H1 (cell line): Measurements from ENCODE around the gene NFXL1. TPM values are rescaled to one million over a fixed set of nuclear protein-coding genes. Genes with fewer than 3 reads are reported as not detected.

ENCODE experiments used
- CTCF ChIA-PET: fragments of 300-600 bp; sonication (Branson Sonifier 250); formaldehyde crosslinking; loops from one replicate; lab custom pipeline; 2021; ENCODE audit not compliant: partially characterized antibody; lab: Charles Lee
- POLR2A ChIA-PET: fragments of 300-600 bp; sonication (Branson Sonifier 250); formaldehyde crosslinking; loops from one replicate; lab custom pipeline; 2021; ENCODE audit warnings: inconsistent platforms; ENCODE audit not compliant: partially characterized antibody; lab: Charles Lee
- DNase-seq, 2 experiments: peaks; one replicate each; pipeline versions ENCODE4 v3.0.0 to v3.0.0-alpha.2; 2010 to 2022; ENCODE audit warnings: low spot score in 2 of 2, low read depth in 1 of 2, mixed read lengths in 1 of 2
- FAIRE-seq: peaks from 2 replicates; lab custom pipeline; 2011; peaks lifted over from hg19 to GRCh38; lab: Jason Lieb, UNC
- H2AFZ ChIP-seq: 2 replicates; pipeline ENCODE4 v1.8.1; 2012; ENCODE audit warnings: low read length, inconsistent platforms
- H2AK5ac ChIP-seq: 2 replicates; pipeline ENCODE4 v1.6.1; 2013; ENCODE audit warnings: low read depth, low read length
- H2BK120ac ChIP-seq: replicated peaks from 2 replicates; pipeline ENCODE3; 2013; ENCODE audit warnings: low read depth, low read length, inconsistent platforms
- H2BK12ac ChIP-seq: 2 replicates; pipeline ENCODE4 v1.6.1; 2013; ENCODE audit warnings: low read depth, low read length
- H2BK15ac ChIP-seq: 2 replicates; pipeline ENCODE4 v1.6.1; 2013; ENCODE audit warnings: low read length
- H2BK20ac ChIP-seq: 2 replicates; pipeline ENCODE4 v1.6.1; 2013; ENCODE audit warnings: low read length
- H2BK5ac ChIP-seq: 2 replicates; pipeline ENCODE4 v1.6.1; 2013; ENCODE audit warnings: low read depth, low read length
- H3K14ac ChIP-seq: 2 replicates; pipeline ENCODE4 v1.6.1; 2013; ENCODE audit warnings: inconsistent platforms; ENCODE audit not compliant: insufficient read length
- H3K18ac ChIP-seq: 2 replicates; pipeline ENCODE4 v1.6.1; 2013; ENCODE audit warnings: low read length; ENCODE audit errors: extremely low read depth
- H3K23ac ChIP-seq: 2 replicates; pipeline ENCODE4 v1.6.1; 2013; ENCODE audit warnings: inconsistent platforms; ENCODE audit not compliant: insufficient read length
- H3K23me2 ChIP-seq: 2 replicates; pipeline ENCODE4 v1.6.1; 2013; ENCODE audit warnings: low read depth, low read length
- H3K27ac ChIP-seq: 2 replicates; pipeline ENCODE4 v1.6.1; 2011; ENCODE audit warnings: low read depth, low read length, inconsistent platforms
- H3K27me3 ChIP-seq, 4 experiments: replicated peaks in 1 of 4; 1 replicate in 1 of 4; 2 replicates in 3 of 4; pipeline versions ENCODE4 v1.6.1 to v1.8.1; 2011 to 2013; ENCODE audit warnings: low read length in 3 of 4, mild to moderate bottlenecking in 3 of 4, inconsistent platforms in 2 of 4, mixed read lengths in 2 of 4, moderate library complexity in 1 of 4; ENCODE audit not compliant: control insufficient read depth in 3 of 4, insufficient read depth in 3 of 4; ENCODE audit errors: extremely low read depth in 1 of 4
- H3K36me3 ChIP-seq, 4 experiments: 2 replicates each; pipeline versions ENCODE4 v1.6.1 to v1.8.1; 2011 to 2013; ENCODE audit warnings: mild to moderate bottlenecking in 4 of 4, low read length in 3 of 4, moderate library complexity in 2 of 4, control low read depth in 1 of 4, inconsistent platforms in 1 of 4; ENCODE audit not compliant: insufficient read depth in 4 of 4, control insufficient read depth in 2 of 4
- H3K4ac ChIP-seq: replicated peaks from 2 replicates; pipeline ENCODE3; 2013; ENCODE audit warnings: low read length, low read depth, mixed read lengths, inconsistent platforms; ENCODE audit not compliant: insufficient read length
- H3K4me1 ChIP-seq, 4 experiments: replicated peaks in 1 of 4; 1 replicate in 1 of 4; 2 replicates in 3 of 4; pipeline versions ENCODE4 v1.6.1 to v1.8.1; 2011 to 2013; ENCODE audit warnings: low read length in 3 of 4, inconsistent platforms in 2 of 4, mixed read lengths in 1 of 4; ENCODE audit not compliant: insufficient read depth in 4 of 4, control insufficient read depth in 3 of 4
- H3K4me2 ChIP-seq, 2 experiments: 2 replicates each; pipeline versions ENCODE4 v1.6.1 to v1.8.1; 2011 to 2013; ENCODE audit warnings: low read depth in 2 of 2, low read length in 2 of 2, control low read depth in 1 of 2, inconsistent platforms in 1 of 2, mild to moderate bottlenecking in 1 of 2; ENCODE audit not compliant: insufficient read depth in 1 of 2
- H3K4me3 ChIP-seq, 4 experiments: fragments of 200-600, 300-600 bp in 1 of 4; sonication (generic), shearing (Covaris generic), sonication (Bioruptor Twin) in 1 of 4; 2 replicates each; pipeline versions ENCODE4 v1.5.1 to v1.8.1; 2011 to 2016; ENCODE audit warnings: low read length in 4 of 4, low read depth in 3 of 4, control low read depth in 2 of 4, inconsistent platforms in 2 of 4, mild to moderate bottlenecking in 2 of 4, mixed read lengths in 1 of 4, moderate library complexity in 1 of 4; ENCODE audit not compliant: insufficient read depth in 2 of 4; ENCODE audit errors: extremely low read depth in 1 of 4
- H3K56ac ChIP-seq: replicated peaks from 2 replicates; pipeline ENCODE3; 2013; ENCODE audit warnings: low read depth, mild to moderate bottlenecking, mixed read lengths, low read length, inconsistent platforms; ENCODE audit not compliant: insufficient read length
- H3K79me1 ChIP-seq: 2 replicates; pipeline ENCODE4 v1.6.1; 2013; ENCODE audit warnings: low read depth, low read length, control low read depth
- H3K79me2 ChIP-seq, 2 experiments: 2 replicates each; pipeline versions ENCODE4 v1.6.1 to v1.8.1; 2012 to 2013; ENCODE audit warnings: low read length in 2 of 2, mild to moderate bottlenecking in 2 of 2, inconsistent platforms in 1 of 2; ENCODE audit not compliant: insufficient read depth in 2 of 2, control insufficient read depth in 1 of 2
- H3K9ac ChIP-seq, 4 experiments: replicated peaks in 1 of 4; 1 replicate in 1 of 4; 2 replicates in 3 of 4; pipeline versions ENCODE4 v1.6.1 to v1.8.1; 2011 to 2013; ENCODE audit warnings: low read depth in 3 of 4, low read length in 3 of 4, control low read depth in 2 of 4, mild to moderate bottlenecking in 2 of 4, moderate library complexity in 2 of 4, inconsistent platforms in 1 of 4; ENCODE audit errors: extremely low read depth in 1 of 4
- H3K9me3 ChIP-seq, 2 experiments: 2 replicates each; pipeline versions ENCODE4 v1.6.1 to v1.8.1; 2012 to 2013; ENCODE audit warnings: mild to moderate bottlenecking in 2 of 2, moderate library complexity in 2 of 2, control low read depth in 1 of 2, inconsistent platforms in 1 of 2, low read depth in 1 of 2, low read length in 1 of 2, mixed read lengths in 1 of 2; ENCODE audit not compliant: insufficient read depth in 2 of 2
- H4K20me1 ChIP-seq, 2 experiments: replicated peaks in 1 of 2; 2 replicates each; pipeline versions ENCODE3 to v1.8.1; 2011 to 2013; ENCODE audit warnings: inconsistent platforms in 2 of 2, low read length in 2 of 2, mild to moderate bottlenecking in 1 of 2; ENCODE audit not compliant: insufficient read depth in 2 of 2, control insufficient read depth in 1 of 2
- H4K5ac ChIP-seq: 2 replicates; pipeline ENCODE4 v1.6.1; 2013; ENCODE audit warnings: low read length, low read depth, mixed read lengths, inconsistent platforms; ENCODE audit not compliant: insufficient read length
- H4K8ac ChIP-seq: 2 replicates; pipeline ENCODE4 v1.8.0; 2013; ENCODE audit warnings: mild to moderate bottlenecking, moderate library complexity, low read length, inconsistent platforms; ENCODE audit not compliant: insufficient read depth; ENCODE audit errors: extremely low read depth
- H4K91ac ChIP-seq: replicated peaks from 2 replicates; pipeline ENCODE3; 2013; ENCODE audit warnings: low read length, mixed read lengths, inconsistent platforms; ENCODE audit not compliant: insufficient read length
- NANOG ChIP-seq: IDR thresholded peaks from 2 replicates; pipeline ENCODE4 v1.6.1; 2011; ENCODE audit warnings: low read length, low read depth, mild to moderate bottlenecking, inconsistent platforms; ENCODE audit not compliant: insufficient read depth, poor library complexity, severe bottlenecking
- SP4 ChIP-seq: IDR thresholded peaks from 2 replicates; pipeline ENCODE4 v1.6.1; 2012; ENCODE audit warnings: low read length, inconsistent platforms
- WGBS, 2 experiments: shearing (Covaris generic) in 1 of 2; methylation state at CpG; one replicate each; pipeline versions ENCODE4 v1.1.6 to v1.1.7; 2013 to 2015; ENCODE audit warnings: low lambda C conversion rate in 2 of 2, mixed read lengths in 2 of 2, inconsistent platforms in 1 of 2, low coverage in 1 of 2, missing lambda C conversion rate in 1 of 2; ENCODE audit not compliant: insufficient replicate concordance in 2 of 2, insufficient coverage in 1 of 2, insufficient read length in 1 of 2; ENCODE audit errors: extremely low coverage in 1 of 2, missing lambda C conversion rate in 1 of 2; 5-methylcytosine and 5-hydroxymethylcytosine counted together
- polyA plus RNA-seq, 7 experiments: library from polyadenylated mRNA; depleted of rRNA in 3 of 7; stranded (reverse) in 5 of 7; unstranded in 2 of 7; fragments of >200 nt in 5 of 7; fragments of 200-250 nt in 2 of 7; gene quantifications; 1 replicate in 5 of 7; 2 replicates in 1 of 7; 4 replicates in 1 of 7; pipeline versions ENCODE4 v1.2.1 to v1.2.3, GENCODE V29; 2011 to 2013; ENCODE audit warnings: missing spikeins in 2 of 7, mixed read lengths in 2 of 7
- total RNA-seq: library from RNA; stranded (reverse); fragmentation: NEBNext Ultra II Directional; extraction: Animal tissue kit (Norgen Biotek cat#: 25700); gene quantifications from 2 replicates; pipeline ENCODE4 v1.2.1, GENCODE V29; 2021
- TF ChIP-seq, protein P1 (sequence below): IDR thresholded peaks from 2 replicates; pipeline ENCODE4 v1.6.1; 2011; ENCODE audit warnings: low read depth, mild to moderate bottlenecking, low read length; ENCODE audit not compliant: insufficient read depth

The NFXL1 gene
- total and polyA plus RNA-seq, 2 of the 8 experiments (the other 6 are each of a cell fraction or from before 2014, with no cell fraction given): 10.0 to 29.5 TPM

DNA sequence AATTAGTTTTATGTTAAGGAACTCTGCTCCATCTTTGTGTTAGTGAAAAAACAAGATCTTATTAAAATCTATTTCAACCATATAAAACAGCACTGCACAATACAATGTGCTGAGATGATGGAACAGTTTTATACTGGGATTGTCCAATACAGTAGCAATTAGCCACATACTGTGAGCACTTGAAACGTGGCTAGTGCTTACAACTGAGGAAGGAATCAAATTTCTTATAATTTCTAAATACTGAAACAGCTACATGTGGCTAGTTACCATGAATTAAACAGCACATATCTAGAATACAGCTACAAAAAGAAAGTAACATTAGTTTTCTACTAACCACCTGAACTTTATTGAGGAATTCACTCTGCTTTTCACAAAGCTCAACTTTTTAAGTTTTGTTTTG, 14.7 kb downstream of the NFXL1 start:
- FAIRE-seq (no peak), DNase-seq (no peak)
- Histone ChIP-seq H3K79me1 (no peaks in the 10 kb centered on the region), H2BK120ac (no peak overlapping the region), H3K27me3 (no peaks in the 10 kb centered on the region), H3K14ac (no peak overlapping the region), H3K4ac (no peak overlapping the region), H3K23me2 (no peaks in the 10 kb centered on the region), H4K20me1 (peaks cover 0 to 5% of the 10 kb centered on the region in 2 experiments), H2AK5ac (no peak overlapping the region), H3K9ac (no peak overlapping the region), H3K4me1 (no peaks in the 10 kb centered on the region), H3K27ac (no peak overlapping the region), H2BK12ac (no peak overlapping the region), H3K4me3 (no peak overlapping the region), H3K56ac (no peak overlapping the region), H4K8ac (no peak overlapping the region), H3K4me2 (no peak overlapping the region), H3K23ac (no peak overlapping the region), H3K9me3 (no peaks in the 10 kb centered on the region), H3K18ac (no peak overlapping the region), H4K5ac (no peak overlapping the region), H3K79me2 (peaks cover 0 to 5% of the 10 kb centered on the region in 2 experiments; a peak in 1 of 4 replicates), H2AFZ (no peak overlapping the region), H2BK20ac (no peak overlapping the region), H2BK15ac (no peak overlapping the region), H4K91ac (no peak overlapping the region), H2BK5ac (no peak overlapping the region), H3K36me3 (peaks cover 11 to 86% (median 50%) of the 10 kb centered on the region in 4 experiments)
- WGBS, 2 experiments: 95% methylated on average over 1 of the region's 1 CpG; no CpG with 5 or more reads in 1 of the 2 experiments
- POLR2A ChIA-PET: interaction anchor here (0.7 to 1.3 kb wide), 3 partner anchors 13 to 49 kb away, joined by 3 to 5 read pairs (median 4); partner anchors contain the start of gene NFXL1
- CTCF ChIA-PET: interaction anchor here (1.0 kb wide), 1 partner anchor 25 kb away, joined by 3 read pairs; no protein-coding TSS in a partner anchor
- TF ChIP-seq, protein P1, sequence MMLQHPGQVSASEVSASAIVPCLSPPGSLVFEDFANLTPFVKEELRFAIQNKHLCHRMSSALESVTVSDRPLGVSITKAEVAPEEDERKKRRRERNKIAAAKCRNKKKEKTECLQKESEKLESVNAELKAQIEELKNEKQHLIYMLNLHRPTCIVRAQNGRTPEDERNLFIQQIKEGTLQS: no peak
- TF ChIP-seq SP4 (no peak), NANOG (no peak)
